MM.1S (cell line): ENCODE measurements around the gene DRAM2.

Experiments used
- DNase-seq: peaks from one replicate; pipeline ENCODE4 v3.0.0-alpha.2; 2015
- H2AFZ ChIP-seq: fragments of 300-600 bp; sonication (generic); 2 replicates; pipeline ENCODE4 v1.6.0; 2016; ENCODE audit warnings: antibody characterized with exemption, low read length
- H3F3A ChIP-seq: fragments of 300-600 bp; sonication (generic); 2 replicates; pipeline ENCODE4 v1.6.1; 2016; ENCODE audit warnings: mild to moderate bottlenecking, antibody characterized with exemption, low read length, moderate library complexity, mixed read lengths; ENCODE audit not compliant: insufficient read depth
- H3K27ac ChIP-seq: fragments of 300-600 bp; sonication (generic); 2 replicates; pipeline ENCODE4 v1.5.1; 2016; ENCODE audit warnings: mild to moderate bottlenecking, low read length
- H3K27me3 ChIP-seq: fragments of 300-600 bp; sonication (generic); replicated peaks from 2 replicates; pipeline ENCODE4 v1.6.0; 2016; ENCODE audit warnings: low read length; ENCODE audit not compliant: insufficient read depth
- H3K36me3 ChIP-seq: fragments of 300-600 bp; sonication (generic); replicated peaks from 2 replicates; pipeline ENCODE4 v1.6.1; 2016; ENCODE audit warnings: mild to moderate bottlenecking, low read length, mixed read lengths; ENCODE audit not compliant: insufficient read depth
- H3K4me1 ChIP-seq: fragments of 300-600 bp; sonication (generic); 2 replicates; pipeline ENCODE4 v1.6.1; 2016; ENCODE audit warnings: low read length, mixed read lengths
- H3K4me2 ChIP-seq: fragments of 300-600 bp; sonication (generic); 2 replicates; pipeline ENCODE4 v1.6.0; 2016; ENCODE audit warnings: low read depth, low read length
- H3K4me3 ChIP-seq: fragments of 300-600 bp; sonication (generic); 2 replicates; pipeline ENCODE4 v1.5.1; 2016; ENCODE audit warnings: low read length, mixed read lengths
- H3K79me2 ChIP-seq: fragments of 300-600 bp; sonication (generic); 2 replicates; pipeline ENCODE4 v1.6.1; 2016; ENCODE audit warnings: mixed run types, low read length, mixed read lengths
- H3K9ac ChIP-seq: fragments of 300-600 bp; sonication (generic); 2 replicates; pipeline ENCODE4 v1.6.1; 2016; ENCODE audit warnings: low read length, mixed read lengths
- H3K9me2 ChIP-seq: fragments of 300-600 bp; sonication (generic); replicated peaks from 2 replicates; pipeline ENCODE4 v1.6.1; 2016; ENCODE audit warnings: mild to moderate bottlenecking, low read length, mixed read lengths; ENCODE audit not compliant: insufficient read depth
- H3K9me3 ChIP-seq: fragments of 300-600 bp; sonication (generic); replicated peaks from 2 replicates; pipeline ENCODE4 v1.6.1; 2016; ENCODE audit warnings: mild to moderate bottlenecking, low read length, mixed read lengths; ENCODE audit not compliant: insufficient read depth
- H4K20me1 ChIP-seq: fragments of 300-600 bp; sonication (generic); 2 replicates; pipeline ENCODE4 v1.6.1; 2016; ENCODE audit warnings: mild to moderate bottlenecking, low read length, moderate library complexity, mixed read lengths; ENCODE audit not compliant: insufficient read depth
- EZH2 ChIP-seq: fragments of 300-600 bp; sonication (generic); optimal IDR thresholded peaks from 2 replicates; pipeline ENCODE3; 2017; ENCODE audit warnings: low read depth, mild to moderate bottlenecking, antibody characterized with exemption, low read length, mixed read lengths
- EZH2phosphoT487 ChIP-seq: fragments of 300-600 bp; sonication (generic); IDR thresholded peaks from 2 replicates; pipeline ENCODE4 v1.6.1; 2018; ENCODE audit warnings: antibody characterized with exemption, low read length
- TF ChIP-seq, protein P1 (sequence below): fragments of 300-600 bp; sonication (generic); IDR thresholded peaks from 2 replicates; pipeline ENCODE4 v1.5.1; 2016; ENCODE audit warnings: antibody characterized with exemption, low read length, mixed read lengths

The DRAM2 gene

DNA sequence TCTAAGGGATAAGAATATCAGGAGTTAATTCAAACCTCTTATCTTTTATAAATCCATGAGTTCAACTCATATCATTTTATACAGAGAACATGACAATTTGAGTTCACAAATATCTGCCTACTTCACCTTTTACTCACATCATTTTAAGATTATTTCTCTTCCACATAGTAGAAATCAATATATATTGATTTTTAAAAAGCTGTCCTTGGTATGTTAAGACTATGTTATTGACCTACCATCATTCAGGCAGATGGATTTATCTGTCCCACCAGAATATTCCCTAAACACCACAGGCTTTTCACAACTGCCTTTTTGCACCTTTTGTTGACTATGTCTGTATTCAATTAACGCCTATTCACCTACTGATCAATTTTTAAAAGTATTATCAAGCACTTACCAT lies 13.5 kb downstream of the DRAM2 start:
- Histone ChIP-seq H3K36me3 (no peaks in the 10 kb centered on the region), H3K27me3 (no peaks in the 10 kb centered on the region), H3K9ac (no peak overlapping the region), H4K20me1 (no peaks in the 10 kb centered on the region), H3F3A (no peaks in the 10 kb centered on the region), H3K79me2 (no peaks in the 10 kb centered on the region), H3K4me3 (no peak overlapping the region), H3K9me2 (no peaks in the 10 kb centered on the region), H3K4me2 (no peak overlapping the region), H3K4me1 (no peaks in the 10 kb centered on the region), H2AFZ (no peak overlapping the region), H3K9me3 (no peaks in the 10 kb centered on the region), H3K27ac (no peak overlapping the region)
- no peak for DNase-seq
- TF ChIP-seq EZH2 (no peak), EZH2phosphoT487 (no peak)
- TF ChIP-seq, protein P1, sequence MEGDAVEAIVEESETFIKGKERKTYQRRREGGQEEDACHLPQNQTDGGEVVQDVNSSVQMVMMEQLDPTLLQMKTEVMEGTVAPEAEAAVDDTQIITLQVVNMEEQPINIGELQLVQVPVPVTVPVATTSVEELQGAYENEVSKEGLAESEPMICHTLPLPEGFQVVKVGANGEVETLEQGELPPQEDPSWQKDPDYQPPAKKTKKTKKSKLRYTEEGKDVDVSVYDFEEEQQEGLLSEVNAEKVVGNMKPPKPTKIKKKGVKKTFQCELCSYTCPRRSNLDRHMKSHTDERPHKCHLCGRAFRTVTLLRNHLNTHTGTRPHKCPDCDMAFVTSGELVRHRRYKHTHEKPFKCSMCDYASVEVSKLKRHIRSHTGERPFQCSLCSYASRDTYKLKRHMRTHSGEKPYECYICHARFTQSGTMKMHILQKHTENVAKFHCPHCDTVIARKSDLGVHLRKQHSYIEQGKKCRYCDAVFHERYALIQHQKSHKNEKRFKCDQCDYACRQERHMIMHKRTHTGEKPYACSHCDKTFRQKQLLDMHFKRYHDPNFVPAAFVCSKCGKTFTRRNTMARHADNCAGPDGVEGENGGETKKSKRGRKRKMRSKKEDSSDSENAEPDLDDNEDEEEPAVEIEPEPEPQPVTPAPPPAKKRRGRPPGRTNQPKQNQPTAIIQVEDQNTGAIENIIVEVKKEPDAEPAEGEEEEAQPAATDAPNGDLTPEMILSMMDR = no peak

DNA sequence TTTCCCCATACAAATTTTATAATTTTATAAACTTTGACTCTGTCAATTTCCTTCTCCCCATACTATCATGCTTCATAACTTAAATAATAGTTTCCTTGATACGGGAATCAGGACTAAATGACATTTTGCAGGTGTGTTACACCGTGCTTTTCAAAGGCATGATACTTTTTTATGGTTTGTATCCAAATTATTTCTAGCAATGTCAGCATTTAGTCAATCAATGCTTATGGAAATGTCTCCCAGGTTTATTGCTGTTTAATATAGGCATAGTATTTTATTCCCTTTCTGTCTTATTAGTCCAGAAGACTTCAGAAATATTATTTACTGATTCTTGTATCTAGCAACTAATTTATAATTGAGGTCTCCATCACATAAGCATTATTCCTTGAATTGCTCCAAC lies 23.4 kb downstream of the DRAM2 start:
- no peak overlapping the region for H2AFZ ChIP-seq
- no peak for TF ChIP-seq EZH2phosphoT487
- TF ChIP-seq EZH2 = no peak
- H3K9me2 ChIP-seq = no peaks in the 10 kb centered on the region
- H3F3A ChIP-seq = no peaks in the 10 kb centered on the region
- no peaks in the 10 kb centered on the region for H3K4me1 ChIP-seq
- H3K79me2 ChIP-seq = no peaks in the 10 kb centered on the region
- no peaks in the 10 kb centered on the region for H4K20me1 ChIP-seq
- no peaks in the 10 kb centered on the region for H3K36me3 ChIP-seq
- H3K27me3 ChIP-seq = no peaks in the 10 kb centered on the region
- H3K27ac ChIP-seq = no peak overlapping the region
- DNase-seq = no peak
- H3K9me3 ChIP-seq = no peaks in the 10 kb centered on the region
- H3K4me3 ChIP-seq = no peak overlapping the region
- H3K9ac ChIP-seq = no peak overlapping the region
- H3K4me2 ChIP-seq = no peak overlapping the region

DNA sequence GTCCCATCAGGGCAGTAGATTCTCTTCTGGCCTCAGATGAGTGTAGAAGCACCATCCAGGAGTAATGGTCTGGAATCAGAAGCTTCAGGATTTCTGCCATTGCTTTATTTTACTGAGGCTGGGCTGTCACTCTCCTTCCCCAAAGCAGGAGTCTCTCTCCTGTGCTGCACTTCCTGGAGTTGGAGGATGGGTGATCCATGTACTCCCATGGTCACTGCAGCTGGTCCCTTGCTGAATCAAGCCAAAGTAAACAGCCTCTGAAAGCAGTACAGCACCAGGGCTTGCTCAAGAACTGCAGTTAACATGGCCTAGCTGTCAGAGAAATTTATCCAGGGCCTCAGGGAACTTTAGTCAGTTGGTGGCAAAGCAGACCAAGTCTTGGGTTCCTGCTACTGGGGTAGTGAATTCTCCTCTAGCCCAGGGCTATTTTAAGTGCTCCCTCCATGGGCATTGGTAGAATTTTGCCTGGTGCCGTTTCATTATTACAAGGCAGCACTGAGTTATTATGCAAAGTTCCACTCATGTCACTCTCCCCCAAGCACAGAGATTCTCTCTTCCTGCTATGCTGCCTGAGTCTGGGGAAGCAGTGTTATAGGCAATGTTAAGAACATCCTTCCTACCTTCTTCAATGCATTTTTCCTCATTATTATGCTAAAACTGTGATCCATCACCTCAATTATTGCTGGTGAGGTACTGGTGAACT lies 29.5 kb downstream of the DRAM2 start:
- Histone ChIP-seq H3K79me2 (no peaks in the 10 kb centered on the region), H3K9me3 (no peaks in the 10 kb centered on the region), H3K27me3 (no peaks in the 10 kb centered on the region), H3K4me1 (no peaks in the 10 kb centered on the region), H3K9me2 (no peaks in the 10 kb centered on the region), H3K36me3 (no peaks in the 10 kb centered on the region), H3K4me3 (no peak overlapping the region), H3K9ac (no peak overlapping the region), H2AFZ (no peak overlapping the region), H3K27ac (no peak overlapping the region), H4K20me1 (no peaks in the 10 kb centered on the region), H3F3A (no peaks in the 10 kb centered on the region), H3K4me2 (no peak overlapping the region)
- DNase-seq = no peak
- TF ChIP-seq EZH2 = no peak
- no peak for TF ChIP-seq EZH2phosphoT487
- TF ChIP-seq, protein P1 = no peak

DNA sequence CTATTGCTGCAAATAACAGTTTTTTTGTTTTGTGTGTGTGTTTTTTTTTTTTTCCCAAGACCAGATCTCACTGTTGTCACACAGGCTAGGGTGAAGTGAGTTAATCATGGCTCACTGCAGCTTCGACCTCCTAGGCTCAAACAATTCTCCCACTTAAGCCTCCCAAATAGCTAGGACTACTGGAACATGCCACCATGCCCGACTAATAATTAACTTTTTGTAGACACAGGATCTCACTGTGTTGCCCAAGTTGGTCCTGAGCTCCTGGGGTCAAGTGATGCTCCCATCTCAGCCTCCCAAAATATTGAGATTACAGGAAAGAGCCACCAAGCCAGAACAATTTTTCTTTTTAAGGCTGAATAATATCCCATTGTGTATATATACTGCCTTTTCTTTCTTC lies 34.9 kb downstream of the DRAM2 start:
- no peak overlapping the region for H3K4me2 ChIP-seq
- H3K9ac ChIP-seq = no peak overlapping the region
- H4K20me1 ChIP-seq = no peaks in the 10 kb centered on the region
- no peaks in the 10 kb centered on the region for H3K9me3 ChIP-seq
- H3K27me3 ChIP-seq = no peaks in the 10 kb centered on the region
- H2AFZ ChIP-seq = no peak overlapping the region
- no peak for DNase-seq
- no peaks in the 10 kb centered on the region for H3K36me3 ChIP-seq
- no peaks in the 10 kb centered on the region for H3F3A ChIP-seq
- TF ChIP-seq, protein P1 = no peak
- TF ChIP-seq EZH2 (no peak), EZH2phosphoT487 (no peak)
- H3K4me1 ChIP-seq = no peaks in the 10 kb centered on the region
- H3K4me3 ChIP-seq = no peak overlapping the region
- H3K79me2 ChIP-seq = no peaks in the 10 kb centered on the region
- no peak overlapping the region for H3K27ac ChIP-seq
- no peaks in the 10 kb centered on the region for H3K9me2 ChIP-seq
